HK-2 (cell line): ENCODE measurements around the gene TRIM37.

Experiments
- DNase-seq: peaks from one replicate; pipeline ENCODE4 v3.0.0-alpha.2; 2018; ENCODE audit not compliant: unreplicated experiment

TRIM37 gene

GRCh38 chr17:58936295-58936694 lies 170.4 kb downstream of the TRIM37 start:
- no peak for DNase-seq

- DNase-seq: no peak
Observed at GRCh38 chr17:58932956-58933355, 173.7 kb downstream of the TRIM37 start.
